Body of pancreas (tissue), 4 donors: ENCODE results near the gene TBCEL. TPM values are rescaled to one million over a fixed set of nuclear protein-coding genes. Genes with fewer than 3 reads are reported as not detected.
"Not testable (repeated sequence)": the region's sequence is repeated elsewhere in the genome, so short reads cannot be mapped to it uniquely, and the experiment has no call there.

Experiments
- ATAC-seq: fragments of 150-250 bp; one replicate; pipeline ENCODE4 v1.9.1; 2016
- DNase-seq, 4 donors: peaks; one replicate each; pipeline ENCODE4 v3.0.0-alpha.2; 2019
- H3K27ac ChIP-seq, 4 donors: fragments of 200-600 bp; sonication (generic); 1 replicate in 3 of 4; 2 replicates in 1 of 4; pipeline versions ENCODE4 v1.5.1 to v1.6.1; 2016 to 2019; ENCODE audit warnings: mild to moderate bottlenecking in 1 of 4, mixed read lengths in 1 of 4, moderate library complexity in 1 of 4
- H3K27me3 ChIP-seq, 2 donors: fragments of 200-600 bp; sonication (generic); one replicate each; pipeline ENCODE4 v1.6.0; 2016; ENCODE audit warnings: mild to moderate bottlenecking in 1 of 2
- H3K36me3 ChIP-seq, 2 donors: fragments of 200-600 bp; sonication (generic); replicated peaks in 1 of 2; 2 replicates each; pipeline ENCODE4 v1.5.1; 2016; ENCODE audit warnings: low read depth in 2 of 2; ENCODE audit not compliant: insufficient read depth in 1 of 2
- H3K4me1 ChIP-seq: fragments of 200-600 bp; sonication (generic); one replicate; pipeline ENCODE4 v1.6.0; 2016
- H3K4me3 ChIP-seq, 2 donors: fragments of 200-600 bp; sonication (generic); 1 replicate in 1 of 2; 2 replicates in 1 of 2; pipeline ENCODE4 v1.5.1; 2016 to 2019
- H3K9me3 ChIP-seq, 3 donors: fragments of 200-600 bp; sonication (generic); 1 replicate in 2 of 3; 2 replicates in 1 of 3; pipeline ENCODE4 v1.5.1; 2016
- POLR2A ChIP-seq, 3 donors: fragments of 450-650 bp; IDR thresholded peaks; one replicate each; pipeline ENCODE4 v1.6.1; 2016; ENCODE audit warnings: antibody characterized with exemption in 3 of 3, mild to moderate bottlenecking in 2 of 3
- WGBS, 2 donors: methylation state at CpG; one replicate each; pipeline ENCODE4 v1.1.5; 2017; 5-methylcytosine and 5-hydroxymethylcytosine counted together
- intact Hi-C: fragments of 100-400 bp; cut with DNase I; formaldehyde crosslinking; loops from one replicate; pipeline ENCODE4 v1.15.1; 2023
- total RNA-seq, 2 donors: library from RNA; depleted of rRNA; stranded (reverse); fragments of >200 nt; gene quantifications; one replicate each; pipeline ENCODE4 v1.1.0, GENCODE V29; 2016
- TF ChIP-seq, protein P1 (sequence below), 7 experiments: fragments of 450-650 bp in 4 of 7; fragments of 200-600 bp in 3 of 7; sonication (generic) in 3 of 7; IDR thresholded peaks; one replicate each; pipeline ENCODE4 v1.5.1; 2016 to 2019; ENCODE audit warnings: antibody characterized with exemption in 7 of 7

The TBCEL gene
- total RNA-seq, 2 donors from 2014 or later: 5.9 to 14.8 TPM

DNA sequence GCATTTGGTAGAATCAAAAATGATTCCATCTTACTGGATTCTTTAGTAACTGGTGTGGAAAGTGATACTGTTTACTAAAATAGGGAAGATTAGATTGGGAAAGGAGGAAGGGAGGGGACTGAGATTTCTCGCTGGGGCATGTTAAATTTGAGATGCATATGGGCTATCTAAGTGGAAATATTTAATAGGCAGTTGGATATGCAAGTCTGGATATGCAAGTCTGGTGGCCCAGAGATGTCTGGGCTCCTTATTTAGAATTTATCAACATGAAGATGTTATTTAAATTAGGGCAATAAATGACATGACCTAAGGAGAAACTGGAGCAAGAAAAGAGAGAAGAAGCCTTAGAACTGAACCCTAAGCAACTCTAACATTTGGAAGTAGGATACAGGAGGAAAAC lies 17.0 kb upstream of the TBCEL start:
- no peaks in the 10 kb centered on the region for H3K36me3 ChIP-seq
- H3K4me3 ChIP-seq: no peak overlapping the region
- intact Hi-C loops: no loop called here
- TF ChIP-seq, protein P1, sequence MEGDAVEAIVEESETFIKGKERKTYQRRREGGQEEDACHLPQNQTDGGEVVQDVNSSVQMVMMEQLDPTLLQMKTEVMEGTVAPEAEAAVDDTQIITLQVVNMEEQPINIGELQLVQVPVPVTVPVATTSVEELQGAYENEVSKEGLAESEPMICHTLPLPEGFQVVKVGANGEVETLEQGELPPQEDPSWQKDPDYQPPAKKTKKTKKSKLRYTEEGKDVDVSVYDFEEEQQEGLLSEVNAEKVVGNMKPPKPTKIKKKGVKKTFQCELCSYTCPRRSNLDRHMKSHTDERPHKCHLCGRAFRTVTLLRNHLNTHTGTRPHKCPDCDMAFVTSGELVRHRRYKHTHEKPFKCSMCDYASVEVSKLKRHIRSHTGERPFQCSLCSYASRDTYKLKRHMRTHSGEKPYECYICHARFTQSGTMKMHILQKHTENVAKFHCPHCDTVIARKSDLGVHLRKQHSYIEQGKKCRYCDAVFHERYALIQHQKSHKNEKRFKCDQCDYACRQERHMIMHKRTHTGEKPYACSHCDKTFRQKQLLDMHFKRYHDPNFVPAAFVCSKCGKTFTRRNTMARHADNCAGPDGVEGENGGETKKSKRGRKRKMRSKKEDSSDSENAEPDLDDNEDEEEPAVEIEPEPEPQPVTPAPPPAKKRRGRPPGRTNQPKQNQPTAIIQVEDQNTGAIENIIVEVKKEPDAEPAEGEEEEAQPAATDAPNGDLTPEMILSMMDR (IDR thresholded peaks at IDR 0.05): no peak
- TF ChIP-seq POLR2A (IDR thresholded peaks at IDR 0.05): no peak
- no peak overlapping the region for H3K27ac ChIP-seq
- no peaks in the 10 kb centered on the region for H3K9me3 ChIP-seq
- WGBS, 2 donors: 69 to 75% methylated on average over 1 of the region's 1 CpG
- DNase-seq (no peak), ATAC-seq (no peak)
- no peaks in the 10 kb centered on the region for H3K4me1 ChIP-seq
- no peaks in the 10 kb centered on the region for H3K27me3 ChIP-seq

DNA sequence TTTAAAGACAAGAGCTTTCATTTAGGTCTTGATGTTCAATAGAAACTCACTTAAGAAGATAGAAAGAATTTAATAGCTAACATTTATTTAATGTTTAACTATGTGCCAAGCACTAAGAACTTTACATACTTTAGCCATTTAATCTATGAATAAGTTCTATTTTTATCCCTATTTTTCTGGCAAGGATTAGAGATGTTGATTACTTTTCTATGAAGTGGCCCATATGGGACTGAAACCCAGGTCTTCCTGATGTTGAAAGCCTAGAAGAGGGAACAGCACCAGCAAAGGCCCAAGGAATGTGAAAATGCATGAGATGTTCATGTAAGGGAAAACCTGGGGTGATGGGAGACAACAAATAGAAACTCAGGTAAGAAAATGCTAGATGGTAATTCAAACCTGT lies 15.4 kb upstream of the TBCEL start:
- intact Hi-C loops: no loop called here
- Histone ChIP-seq H3K9me3 (no peaks in the 10 kb centered on the region), H3K4me3 (no peak overlapping the region), H3K27me3 (no peaks in the 10 kb centered on the region), H3K36me3 (no peaks in the 10 kb centered on the region), H3K27ac (no peak overlapping the region), H3K4me1 (no peaks in the 10 kb centered on the region)
- ATAC-seq (no peak), DNase-seq (no peak)
- TF ChIP-seq, protein P1 (IDR thresholded peaks at IDR 0.05): no peak
- TF ChIP-seq POLR2A (IDR thresholded peaks at IDR 0.05): no peak

GRCh38 chr11:121012091-121012490 lies 11.8 kb upstream of the TBCEL start:
- no peak overlapping the region for H3K4me3 ChIP-seq
- intact Hi-C loops: no loop called here
- no peaks in the 10 kb centered on the region for H3K4me1 ChIP-seq

GRCh38 chr11:121018746-121019145 lies 5.2 kb upstream of the TBCEL start:
- 69 to 76% methylated on average over 1 of the region's 1 CpG for WGBS, 2 donors

More at GRCh38 chr11:121012091-121012490, 11.8 kb upstream of the TBCEL start:
- no peak for ATAC-seq
- Histone ChIP-seq H3K27me3 (no peaks in the 10 kb centered on the region), H3K27ac (no peak overlapping the region), H3K36me3 (no peaks in the 10 kb centered on the region), H3K9me3 (no peaks in the 10 kb centered on the region)
- 72 to 84% methylated on average over 1 of the region's 1 CpG for WGBS, 2 donors
- TF ChIP-seq, protein P1 (IDR thresholded peaks at IDR 0.05): no peak
- DNase-seq: no peak

DNA sequence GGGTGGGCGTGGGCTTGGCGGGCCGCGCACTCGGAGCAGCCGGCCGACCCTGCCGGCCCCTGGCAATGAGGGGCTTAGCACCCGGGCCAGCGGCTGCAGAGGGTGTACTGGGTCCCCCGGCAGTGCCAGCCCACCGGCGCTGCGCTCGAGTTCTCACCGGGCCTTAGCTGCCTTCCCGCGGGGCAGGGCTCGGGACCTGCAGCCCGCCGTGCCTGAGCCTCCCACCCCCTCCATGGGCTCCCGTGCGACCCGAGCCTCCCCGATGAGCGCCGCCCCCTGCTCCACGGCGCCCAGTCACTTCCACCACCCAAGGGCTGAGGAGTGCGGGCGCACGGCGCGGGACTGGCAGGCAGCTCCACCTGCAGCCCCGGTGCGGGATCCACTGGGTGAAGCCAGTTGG lies 2.2 kb upstream of the TBCEL start:
- H3K9me3 ChIP-seq, intact Hi-C loops, H3K36me3 ChIP-seq, H3K27ac ChIP-seq, ATAC-seq, H3K27me3 ChIP-seq, DNase-seq, H3K4me3 ChIP-seq: not testable (repeated sequence)
- H3K4me1 ChIP-seq: peaks cover 22% of the 10 kb centered on the region
- 76 to 94% methylated on average over 5 to 28 of the region's 36 CpGs for WGBS, 2 donors

More at GRCh38 chr11:121018746-121019145, 5.2 kb upstream of the TBCEL start:
- Histone ChIP-seq H3K4me3 (no peak overlapping the region), H3K27ac (no peak overlapping the region), H3K9me3 (no peaks in the 10 kb centered on the region), H3K4me1 (peaks cover 3% of the 10 kb centered on the region), H3K36me3 (no peaks in the 10 kb centered on the region), H3K27me3 (no peaks in the 10 kb centered on the region)
- DNase-seq: no peak
- TF ChIP-seq, protein P1 (IDR thresholded peaks at IDR 0.05): no peak
- no peak for TF ChIP-seq POLR2A (IDR thresholded peaks at IDR 0.05)
- no peak for ATAC-seq
- intact Hi-C loops: no loop called here
